ENCODE data around the gene CEACAM3.
"Not testable (repeated sequence)": the region's sequence is repeated elsewhere in the genome, so short reads cannot be mapped to it uniquely, and the experiment has no call there.

The CEACAM3 gene

GRCh38 chr19:41796362-41796761 is at the start of gene CEACAM3:
CEACAM3 (plus strand) TSS chr19:41796587; CDS start chr19:41796678, 91 bp downstream.
- DNase-seq = no peak

DNA sequence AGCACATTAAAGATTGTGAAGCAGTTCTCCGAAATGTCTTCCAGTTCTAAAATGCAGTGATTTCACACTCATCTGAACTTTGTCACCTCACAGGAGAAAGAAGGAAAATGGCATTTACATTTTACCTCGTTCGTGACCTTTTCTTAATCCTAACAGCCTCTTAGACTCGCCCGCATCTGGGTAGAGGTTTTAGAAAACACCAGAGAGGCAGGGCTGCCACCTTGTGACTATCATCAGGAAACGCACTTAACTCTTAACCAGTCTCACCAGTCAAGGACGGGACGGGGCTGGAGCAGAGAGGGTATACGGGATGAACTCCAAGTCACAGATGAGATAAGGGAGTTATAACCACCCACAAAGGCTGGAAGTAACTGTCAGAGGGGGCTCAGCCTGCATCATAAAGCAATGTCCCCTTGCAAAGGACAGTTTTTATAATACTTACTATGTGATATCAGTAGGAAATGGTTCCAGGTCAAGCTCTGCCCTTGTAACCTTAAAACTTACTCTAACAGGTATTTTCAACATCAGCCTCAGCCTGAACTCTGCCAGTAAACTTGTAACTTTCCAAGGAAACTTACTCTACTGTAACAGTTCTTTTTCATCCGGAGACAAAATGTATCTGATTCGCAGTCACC is 49.7 kb upstream of the CEACAM3 start:
- DNase-seq = peak; percentile 7 to 54

DNA sequence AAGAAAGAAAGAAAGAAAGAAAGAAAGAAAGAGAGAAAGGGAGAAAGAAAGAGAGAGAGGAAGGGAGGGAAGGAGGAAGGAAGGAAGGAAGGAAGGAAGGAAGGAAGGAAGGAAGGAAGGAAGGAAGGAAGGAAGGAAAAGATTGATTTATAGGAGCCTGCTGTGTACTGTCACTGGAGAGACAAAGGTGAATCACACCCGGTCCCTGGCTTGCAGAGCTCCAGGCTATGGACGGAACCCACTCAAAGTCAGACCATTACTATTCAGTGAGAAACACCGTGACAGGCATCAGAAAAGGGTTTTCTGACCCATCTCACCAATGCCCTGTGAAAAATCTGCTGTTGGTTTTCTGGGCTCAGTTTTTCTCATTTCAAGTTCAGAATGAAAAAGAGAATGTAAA is 48.4 kb upstream of the CEACAM3 start:
- DNase-seq = no peak

DNA sequence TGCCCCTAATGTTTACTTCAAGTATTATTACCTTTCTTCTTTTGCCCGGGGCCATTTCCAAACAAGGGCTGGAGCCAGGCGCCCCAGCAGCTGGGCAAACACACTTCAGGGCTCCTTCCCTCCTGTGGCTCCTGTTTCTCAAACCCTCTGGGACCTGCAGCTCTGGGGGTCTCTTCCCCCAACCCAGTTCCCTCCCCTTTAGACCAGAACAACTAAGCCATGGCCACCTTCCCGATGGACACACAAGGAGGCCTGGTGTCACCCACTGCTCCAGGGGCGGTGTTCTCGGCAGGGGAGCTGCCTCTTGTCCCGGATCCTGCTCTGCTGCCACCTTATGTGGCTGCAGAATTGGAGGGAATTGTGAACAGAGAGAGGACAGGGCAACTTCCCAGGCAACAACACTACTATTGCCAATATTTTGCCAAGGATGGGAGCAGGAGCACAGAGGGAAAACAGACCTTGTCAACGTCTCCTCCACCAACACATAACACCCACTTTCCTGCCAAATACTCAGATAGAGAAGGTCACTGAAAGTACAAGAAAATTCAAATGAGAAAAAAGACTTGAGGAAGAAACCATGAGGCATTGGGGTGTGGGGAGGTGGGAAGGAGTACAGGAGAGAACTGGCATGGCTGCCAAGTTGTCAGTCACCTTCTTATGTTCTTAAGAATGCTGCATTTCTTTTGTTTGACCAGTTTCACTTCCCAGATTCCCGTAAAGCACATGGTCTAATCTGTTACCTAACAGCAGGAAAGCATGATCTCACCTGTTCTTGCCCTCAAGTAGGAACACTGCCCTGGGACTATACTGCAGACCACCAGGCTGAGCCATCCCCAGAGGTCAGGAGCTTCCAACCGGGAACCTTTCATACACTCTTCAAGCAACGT is 45.9 kb upstream of the CEACAM3 start:
- not testable (repeated sequence) for DNase-seq

GRCh38 chr19:41753159-41753558 is 43.2 kb upstream of the CEACAM3 start:
- DNase-seq = peak in 1 of 2 experiments; percentile 61

GRCh38 chr19:41753936-41754529 is 42.4 kb upstream of the CEACAM3 start:
- DNase-seq = peak in 1 of 2 experiments; percentile 64

DNA sequence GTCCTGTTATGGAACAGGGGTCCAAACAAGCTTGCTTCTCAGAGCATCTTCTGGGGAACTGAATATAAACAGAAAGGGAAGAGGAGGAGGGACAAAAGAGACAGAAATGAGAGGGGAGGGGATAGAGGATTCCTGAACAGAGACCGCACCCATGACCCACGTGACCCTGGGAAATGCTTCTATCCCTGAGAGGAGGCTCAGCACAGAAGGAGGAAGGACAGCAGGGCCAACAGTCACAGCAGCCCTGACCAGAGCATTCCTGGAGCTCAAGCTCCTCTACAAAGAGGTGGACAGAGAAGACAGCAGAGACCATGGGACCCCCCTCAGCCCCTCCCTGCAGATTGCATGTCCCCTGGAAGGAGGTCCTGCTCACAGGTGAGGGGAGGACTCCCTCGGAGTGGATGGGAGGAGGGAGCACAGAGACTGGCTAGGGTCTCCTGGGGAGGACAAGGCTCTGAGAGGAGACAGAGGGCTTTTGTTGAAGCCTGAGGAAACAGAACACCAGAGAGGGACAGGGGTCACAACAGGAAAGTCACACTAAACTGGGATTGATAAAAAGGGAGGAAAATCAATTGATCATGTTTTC is 41.0 kb upstream of the CEACAM3 start, which contains the start of gene CEACAM6:
Gene CEACAM6 (plus strand): TSS at position 203 of the 586 bp plus-strand sequence. CDS start 109 bp downstream, at position 312.
- DNase-seq = no peak

DNA sequence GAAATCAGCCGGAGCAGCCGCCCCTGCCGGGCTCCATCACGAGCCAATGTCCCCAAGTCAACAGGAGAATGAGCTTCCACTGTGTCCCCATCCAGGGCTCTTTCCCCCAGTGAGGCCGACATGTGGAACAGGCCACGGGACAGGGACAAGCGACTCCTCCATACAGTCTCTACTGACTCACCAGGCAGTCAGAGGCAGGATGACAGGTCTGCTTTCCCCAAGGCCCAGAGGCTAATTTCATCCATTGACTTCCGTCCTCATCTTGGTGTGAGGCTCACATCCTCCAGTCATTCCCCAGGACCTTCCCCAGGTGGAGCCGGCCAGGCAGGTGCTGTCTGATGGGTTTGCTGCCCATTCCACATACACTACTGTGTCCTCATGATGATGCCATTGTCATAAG is 37.5 kb upstream of the CEACAM3 start:
- no peak for DNase-seq

DNA sequence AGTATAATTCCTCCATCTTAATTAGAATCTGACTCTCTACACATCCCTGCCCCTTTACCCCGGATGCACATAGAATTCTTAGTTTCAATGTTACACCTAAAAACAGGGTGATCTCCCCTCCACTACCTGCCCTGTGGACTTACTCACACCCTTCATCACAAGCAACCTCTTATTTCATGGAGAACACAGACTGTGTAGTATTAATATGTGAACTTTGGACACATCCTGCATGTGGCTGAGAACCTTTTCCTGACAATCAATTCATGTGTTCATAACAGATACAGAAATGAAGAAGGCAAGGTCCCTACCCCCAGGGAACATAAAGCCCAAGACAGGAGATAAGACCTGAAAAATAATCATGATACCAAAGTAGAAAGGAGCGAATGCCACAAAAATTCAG is 29.3 kb upstream of the CEACAM3 start:
- no peak for DNase-seq

DNA sequence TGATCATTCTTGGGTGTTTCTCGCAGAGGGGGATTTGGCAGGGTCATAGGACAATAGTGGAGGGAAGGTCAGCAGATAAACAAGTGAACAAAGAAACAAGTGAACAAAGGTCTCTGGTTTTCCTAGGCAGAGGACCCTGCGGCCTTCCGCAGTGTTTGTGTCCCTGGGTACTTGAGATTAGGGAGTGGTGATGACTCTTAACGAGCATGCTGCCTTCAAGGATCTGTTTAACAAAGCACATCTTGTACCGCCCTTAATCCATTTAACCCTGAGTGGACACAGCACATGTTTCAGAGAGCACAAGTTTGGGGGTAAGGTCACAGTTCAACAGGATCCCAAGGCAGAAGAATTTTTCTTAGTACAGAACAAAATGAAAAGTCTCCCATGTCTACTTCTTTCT is 28.3 kb upstream of the CEACAM3 start:
- not testable (repeated sequence) for DNase-seq

GRCh38 chr19:41769608-41770007 is 26.8 kb upstream of the CEACAM3 start:
- DNase-seq = no peak

GRCh38 chr19:41771410-41771809 is 25.0 kb upstream of the CEACAM3 start:
- DNase-seq = no peak

DNA sequence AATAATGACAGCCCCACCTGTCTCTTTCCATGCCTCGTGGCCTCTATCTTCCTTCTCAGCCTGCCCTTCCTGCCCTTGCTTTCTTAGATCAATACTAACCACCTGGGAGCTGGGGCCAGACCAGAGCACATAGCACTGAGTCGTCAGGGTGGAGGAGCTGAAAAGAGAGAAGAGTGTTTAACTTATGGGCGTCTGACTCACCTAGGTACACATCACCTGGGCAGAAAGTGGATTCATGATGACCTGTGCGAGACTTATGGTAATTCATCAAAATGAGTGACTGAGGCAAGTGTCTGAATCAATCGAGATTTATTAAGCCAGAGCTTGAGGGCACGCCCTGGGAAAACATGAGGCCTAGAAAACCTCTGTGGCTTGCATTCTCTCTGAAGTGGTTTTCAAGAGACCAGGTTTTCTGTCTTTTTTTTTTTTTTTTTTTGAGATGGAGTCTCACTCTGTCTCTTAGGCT is 21.8 kb upstream of the CEACAM3 start:
- no peak for DNase-seq

DNA sequence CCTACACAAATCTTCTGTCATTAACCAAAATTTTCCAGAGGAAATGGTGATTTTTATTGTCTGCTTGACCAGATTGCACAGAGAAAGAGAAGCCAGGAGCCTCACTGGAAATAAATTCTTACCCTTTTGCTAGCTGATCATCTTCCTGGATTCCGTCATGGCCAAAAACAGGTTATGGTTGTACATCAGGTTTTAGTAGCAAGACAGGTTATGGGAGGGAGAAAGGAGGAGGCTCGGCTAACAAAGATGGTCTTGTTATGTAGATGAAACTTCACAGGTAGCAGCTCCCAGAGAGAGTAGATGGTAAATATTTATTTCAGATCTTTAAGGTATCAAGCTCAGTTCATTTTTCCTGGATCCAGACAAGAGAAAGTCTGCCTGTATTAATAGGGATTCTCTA is 19.7 kb upstream of the CEACAM3 start:
- DNase-seq = no peak

- DNase-seq = no peak
These were observed 12.8 kb upstream of the CEACAM3 start for GRCh38 chr19:41783612-41784011.

DNA sequence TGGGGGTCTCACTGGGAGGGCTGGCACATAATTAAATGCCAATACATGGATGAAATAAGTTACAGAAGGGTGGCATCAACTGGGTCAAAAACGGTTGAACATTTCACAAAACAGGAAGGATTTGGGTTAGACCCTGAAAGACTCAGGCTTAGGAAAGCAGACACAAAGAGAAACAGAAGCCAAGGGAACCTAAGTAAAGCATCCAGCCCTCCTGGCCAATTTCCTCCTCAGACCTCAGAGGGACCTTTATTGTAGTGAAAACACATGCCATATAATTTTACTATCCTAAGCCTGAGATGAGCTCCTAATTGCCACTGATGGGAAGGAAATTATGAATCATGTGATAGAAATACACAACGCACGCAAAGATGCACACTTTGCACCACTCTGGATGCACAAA is 12.1 kb upstream of the CEACAM3 start:
- DNase-seq = no peak

- DNase-seq = no peak
These were observed 11.6 kb upstream of the CEACAM3 start for GRCh38 chr19:41784743-41785142.

DNA sequence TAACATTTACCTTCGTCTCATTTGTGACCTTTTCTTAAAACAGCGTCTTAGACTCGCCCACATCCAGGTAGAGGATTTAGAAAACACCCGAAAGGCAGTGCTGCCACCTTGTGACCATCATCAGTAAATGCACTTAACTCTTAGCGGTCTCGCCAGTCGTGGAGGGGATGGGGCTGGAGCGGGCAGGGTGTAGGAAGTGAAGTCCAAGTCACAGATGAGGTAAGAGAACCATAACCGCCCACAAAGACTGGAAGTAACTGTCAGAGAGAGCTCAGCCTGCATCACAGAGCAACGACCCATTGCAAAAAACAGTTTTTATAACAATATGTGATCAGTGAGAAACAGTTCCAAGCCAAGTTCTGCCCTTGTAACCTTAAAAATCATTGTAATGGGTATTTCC is 10.7 kb upstream of the CEACAM3 start:
- DNase-seq = peak; percentile 43 to 86

- no peak for DNase-seq
These were observed 9.3 kb upstream of the CEACAM3 start for GRCh38 chr19:41787055-41787454.

GRCh38 chr19:41788518-41788917 is 7.9 kb upstream of the CEACAM3 start:
- not testable (repeated sequence) for DNase-seq

- not testable (repeated sequence) for DNase-seq
These were observed 7.3 kb upstream of the CEACAM3 start for GRCh38 chr19:41789053-41789452.

- peak in 1 of 2 experiments; percentile 60 for DNase-seq
These were observed 3.6 kb upstream of the CEACAM3 start for GRCh38 chr19:41792513-41793413.
